ENCODE results near the gene IGFBPL1.
"Not testable (repeated sequence)": the region's sequence is repeated elsewhere in the genome, so short reads cannot be mapped to it uniquely, and the experiment has no call there.

IGFBPL1 gene

DNA sequence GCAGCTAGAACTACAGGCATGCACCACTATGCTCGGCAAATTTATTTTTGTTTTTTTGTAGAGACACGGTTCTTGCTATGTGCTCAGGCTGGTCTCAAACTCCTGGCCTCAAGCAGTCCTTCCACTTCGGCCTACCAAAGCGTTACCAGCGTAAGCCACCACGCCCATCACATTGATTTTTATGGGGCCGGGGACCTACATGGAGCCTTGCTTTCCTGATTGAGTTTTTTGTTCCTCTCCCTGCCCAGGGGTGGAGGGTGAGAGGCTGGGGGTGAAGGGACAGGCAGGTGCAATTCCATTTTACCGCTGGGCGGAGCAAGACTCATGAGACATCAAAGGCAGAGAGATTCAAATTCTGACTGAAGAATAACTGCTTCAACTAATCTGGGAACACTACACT, 29.8 kb downstream of the IGFBPL1 start:
- no peak for DNase-seq

DNA sequence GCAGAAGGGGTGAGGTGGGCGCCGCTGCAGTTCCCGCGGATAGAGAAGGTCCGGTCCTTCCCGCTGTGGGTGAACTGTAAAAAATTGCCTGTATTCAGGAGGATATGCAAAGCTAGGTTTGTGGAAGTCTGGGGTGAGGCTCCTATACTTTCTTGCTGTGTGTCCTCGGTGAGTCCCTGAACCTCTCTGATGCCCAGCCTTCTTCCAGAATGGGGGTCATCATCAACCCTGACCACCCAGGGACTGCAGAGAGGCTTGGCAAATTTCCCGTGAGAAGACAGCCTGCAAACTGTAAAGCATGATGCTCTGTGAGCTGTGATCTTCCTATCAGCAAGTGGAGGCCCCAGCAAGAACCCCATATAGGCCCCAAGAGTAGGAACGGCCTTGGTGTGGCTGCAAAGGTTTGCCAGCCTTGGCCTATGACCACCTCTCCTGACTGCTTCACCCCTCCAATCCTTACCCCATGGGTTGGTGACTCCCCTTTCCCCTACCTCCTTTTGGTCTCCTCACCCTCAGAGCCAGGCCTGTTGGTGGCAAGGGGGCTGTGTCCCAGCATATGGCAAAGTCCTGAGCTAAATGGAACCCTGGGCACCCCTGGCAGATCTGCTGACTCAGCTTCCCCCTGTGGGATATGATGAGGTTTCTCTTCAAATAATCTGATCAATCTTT, 31.0 kb downstream of the IGFBPL1 start:
- DNase-seq = no peak

DNA sequence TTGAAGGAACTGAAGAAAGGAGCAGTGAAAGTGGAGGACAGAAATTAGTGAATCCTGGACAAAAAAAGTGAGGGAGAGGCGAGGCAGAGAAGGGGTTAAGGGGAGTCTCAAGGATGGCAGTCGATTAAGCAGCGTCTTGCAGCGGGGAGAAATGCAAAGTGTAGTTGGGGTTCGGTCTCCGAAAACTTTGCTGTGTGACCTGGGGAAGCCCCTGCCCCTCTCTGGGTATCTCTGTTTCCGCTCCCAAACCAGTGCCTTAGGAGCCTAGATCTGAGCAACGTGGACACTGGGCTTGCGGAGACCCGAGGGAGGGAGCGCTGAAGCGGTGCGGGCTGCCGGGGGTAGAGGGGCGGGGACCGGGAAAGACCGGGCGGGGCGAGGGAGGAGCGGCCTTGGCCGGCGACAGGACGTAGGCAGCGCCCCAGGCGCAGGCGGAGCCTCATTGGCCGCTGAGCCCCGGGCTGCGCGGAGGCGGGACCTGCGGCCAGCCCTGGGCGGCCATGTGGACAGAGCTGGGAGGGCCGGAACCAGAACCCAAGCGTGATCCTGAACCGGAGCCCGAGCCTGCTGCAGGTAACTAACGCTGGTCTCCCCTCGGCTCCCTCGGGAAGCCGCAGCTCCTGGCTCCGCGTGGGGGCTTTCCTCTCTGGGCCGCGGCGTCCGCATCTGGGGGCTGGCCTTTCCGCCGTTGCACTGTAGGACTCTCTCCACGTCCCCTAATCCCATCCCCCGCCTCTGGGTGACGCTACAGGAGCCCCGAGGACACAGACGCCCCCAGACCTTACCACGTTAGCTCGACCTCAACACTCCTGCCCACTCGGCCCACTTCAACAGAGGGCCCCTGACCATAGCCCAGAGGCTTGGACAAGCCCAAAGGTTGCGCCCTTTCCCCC, 31.8 kb downstream of the IGFBPL1 start, which contains the start of gene ALDH1B1:
Gene ALDH1B1, plus strand, starts transcription at position 468 of the 893 bp plus-strand sequence. CDS start 3,047 bp downstream, outside the sequence.
- peak; percentile 45 for DNase-seq

GRCh38 chr9:38391278-38392118, 32.8 kb downstream of the IGFBPL1 start:
- no peak for DNase-seq

DNA sequence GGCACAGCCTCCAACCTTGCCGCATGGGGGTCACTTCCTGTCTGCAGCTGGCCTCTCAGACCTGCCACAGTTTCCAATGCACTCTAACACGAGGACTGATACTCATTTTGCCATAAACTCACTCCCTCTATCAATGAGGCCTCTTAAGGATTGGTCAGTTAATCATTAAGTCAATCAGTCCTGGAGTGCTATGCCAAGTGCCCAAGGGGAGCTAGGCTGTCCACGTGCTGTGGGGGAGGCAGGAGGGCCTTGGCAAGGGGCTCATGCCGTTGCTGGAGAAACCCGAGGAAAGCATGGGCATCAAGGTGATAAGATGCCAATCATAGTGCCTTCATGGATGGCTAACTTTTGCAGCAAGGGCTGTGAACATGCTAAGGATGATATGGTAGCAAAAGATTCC, 33.4 kb downstream of the IGFBPL1 start:
- no peak for DNase-seq

- DNase-seq = no peak
Measured at GRCh38 chr9:38390442-38390841, 33.8 kb downstream of the IGFBPL1 start.

DNA sequence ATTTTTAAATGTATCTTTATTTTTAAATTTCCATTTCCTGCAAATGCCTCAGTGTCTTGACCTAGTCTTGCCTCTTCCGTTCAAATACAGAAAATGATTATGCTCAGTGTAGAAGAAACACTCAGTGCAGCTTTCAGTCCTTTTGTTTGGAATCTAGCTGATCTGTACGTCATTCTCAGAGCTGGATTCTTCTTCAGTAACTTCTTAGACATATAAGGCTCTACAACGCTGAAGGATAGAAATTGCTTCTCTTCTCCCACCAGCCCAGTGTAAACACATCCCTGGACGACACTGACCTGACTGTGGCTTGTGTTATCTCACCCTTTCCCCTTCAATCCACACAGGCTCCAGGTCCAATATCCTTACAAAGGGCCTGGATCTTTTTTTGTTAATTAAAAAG, 34.9 kb downstream of the IGFBPL1 start:
- no peak for DNase-seq

DNA sequence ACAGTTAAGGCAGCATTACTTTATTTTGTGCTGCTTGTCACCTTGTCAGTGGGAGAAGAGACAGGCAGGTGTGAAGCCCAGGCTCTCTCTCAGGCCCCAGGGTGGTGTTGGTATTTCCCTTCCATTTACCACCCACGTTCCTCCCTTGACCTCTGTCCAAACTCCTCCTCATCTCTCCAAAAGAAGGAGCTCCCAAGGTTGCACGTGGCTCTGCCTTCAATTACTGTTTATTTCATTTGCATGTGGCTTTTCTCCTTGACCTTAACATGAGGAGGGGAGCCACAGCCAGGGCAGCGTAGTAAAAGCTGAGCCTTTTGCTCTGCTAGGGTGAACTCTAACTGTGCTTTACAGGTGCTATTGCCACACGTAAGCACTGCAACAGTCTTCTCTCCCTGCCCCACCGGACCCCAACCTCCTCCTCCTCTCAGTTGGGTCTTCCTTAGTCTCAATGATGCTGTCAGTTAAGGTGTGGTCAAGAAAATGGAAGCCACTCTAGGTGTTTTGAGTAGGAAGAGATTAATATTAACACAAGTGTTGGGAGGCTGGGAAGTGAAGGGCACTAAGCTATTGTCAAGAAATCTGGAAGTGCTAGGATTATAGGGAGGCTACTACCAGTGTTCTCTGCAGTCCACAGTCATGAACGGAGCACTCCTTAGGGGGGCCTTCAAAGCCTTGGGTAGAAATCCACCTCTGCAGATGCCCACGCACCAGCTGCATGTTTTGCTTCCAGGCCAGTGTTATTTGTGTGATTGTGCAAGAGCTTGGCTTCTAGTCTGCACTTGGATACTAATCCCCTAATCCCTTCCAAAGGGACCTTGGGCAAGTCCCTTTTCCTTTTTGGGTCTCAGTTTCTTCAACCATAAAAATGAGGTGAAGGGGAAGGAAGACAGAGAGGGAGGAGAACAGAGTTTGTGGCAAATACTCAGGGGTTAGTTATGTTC, 35.7 kb downstream of the IGFBPL1 start:
- DNase-seq = no peak

DNA sequence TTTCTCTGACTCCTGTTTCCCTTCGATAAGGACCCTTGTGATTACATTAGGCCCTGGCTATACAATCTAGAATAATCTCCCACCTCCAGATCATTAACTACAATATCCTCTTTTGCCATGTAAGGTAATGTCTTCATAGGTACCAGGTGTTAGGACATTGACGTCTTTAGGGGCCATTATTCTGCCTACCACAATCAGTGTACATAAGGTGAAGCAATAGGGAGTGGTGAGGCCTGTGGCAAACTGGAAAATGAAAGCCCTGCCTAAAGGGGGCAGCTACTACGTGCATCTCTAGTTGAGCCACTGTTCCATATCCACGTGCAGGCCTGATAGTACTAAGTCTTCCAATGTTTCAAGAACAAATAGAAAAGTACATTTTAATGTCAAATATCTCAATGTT, 36.5 kb downstream of the IGFBPL1 start:
- no peak for DNase-seq

- no peak for DNase-seq
Measured at GRCh38 chr9:38387066-38387465, 37.2 kb downstream of the IGFBPL1 start.

GRCh38 chr9:38386319-38386895, 37.8 kb downstream of the IGFBPL1 start:
- no peak for DNase-seq

DNA sequence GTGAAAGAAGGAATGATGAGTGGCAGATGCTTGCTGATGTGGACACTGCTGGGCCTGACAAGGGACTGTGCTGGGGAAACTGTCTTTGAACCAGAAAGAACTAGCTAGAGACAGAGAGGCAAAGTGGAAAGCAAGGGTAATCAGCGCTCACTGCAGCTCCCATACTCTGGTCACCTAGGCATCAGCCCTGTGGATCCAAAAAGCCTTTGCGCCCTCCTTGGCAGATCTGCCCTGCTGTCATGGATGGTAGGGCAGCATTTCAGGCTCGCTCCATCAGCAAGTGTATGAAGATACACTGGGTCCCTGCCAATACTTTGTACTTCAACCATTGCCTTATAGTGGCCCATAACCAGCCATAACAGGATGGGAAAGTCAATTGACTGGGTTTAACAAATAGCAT, 38.4 kb downstream of the IGFBPL1 start:
- DNase-seq = no peak

DNA sequence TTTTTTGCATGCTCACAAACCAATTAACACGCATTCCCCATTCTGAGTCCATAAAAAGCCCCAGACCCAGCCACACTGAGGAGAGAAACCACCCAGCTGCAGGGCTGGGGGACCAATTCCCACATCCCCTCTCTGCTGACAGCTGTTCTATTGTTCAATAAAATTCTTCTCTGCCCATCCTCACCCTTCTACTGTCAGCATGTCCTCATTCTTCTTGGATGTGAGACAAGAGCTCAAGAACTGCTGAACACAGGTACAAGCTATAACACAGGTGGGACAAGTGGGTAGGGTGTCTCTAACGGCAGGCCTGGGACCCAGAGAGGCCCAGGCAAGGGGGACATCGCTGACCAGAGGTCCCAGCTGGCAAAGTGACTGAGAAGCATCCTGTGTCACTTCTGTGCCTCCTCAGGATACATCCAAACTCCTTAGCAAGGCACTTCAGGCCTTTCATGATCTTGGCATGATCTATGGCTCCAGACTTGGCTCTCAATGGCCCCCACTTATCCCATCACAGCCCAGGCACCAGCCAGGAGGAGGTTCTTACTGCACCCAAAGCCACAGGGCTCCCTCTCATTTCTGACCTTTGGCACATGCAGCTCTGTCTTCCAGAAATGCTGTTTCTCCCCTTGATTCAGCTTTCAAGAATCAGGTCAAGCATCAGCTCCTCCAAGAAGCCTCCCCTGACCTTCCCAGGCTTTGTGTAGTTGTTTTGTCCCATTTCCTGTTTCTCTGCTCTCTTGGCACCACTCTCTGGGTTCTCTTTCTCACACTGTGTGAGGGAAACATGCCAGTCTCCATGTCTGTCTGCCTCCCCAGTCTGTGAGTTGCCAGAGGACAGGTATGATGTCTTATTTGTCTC, 39.0 kb downstream of the IGFBPL1 start:
- no peak for DNase-seq

- DNase-seq = no peak
Measured at GRCh38 chr9:38382141-38382540, 42.1 kb downstream of the IGFBPL1 start.

DNA sequence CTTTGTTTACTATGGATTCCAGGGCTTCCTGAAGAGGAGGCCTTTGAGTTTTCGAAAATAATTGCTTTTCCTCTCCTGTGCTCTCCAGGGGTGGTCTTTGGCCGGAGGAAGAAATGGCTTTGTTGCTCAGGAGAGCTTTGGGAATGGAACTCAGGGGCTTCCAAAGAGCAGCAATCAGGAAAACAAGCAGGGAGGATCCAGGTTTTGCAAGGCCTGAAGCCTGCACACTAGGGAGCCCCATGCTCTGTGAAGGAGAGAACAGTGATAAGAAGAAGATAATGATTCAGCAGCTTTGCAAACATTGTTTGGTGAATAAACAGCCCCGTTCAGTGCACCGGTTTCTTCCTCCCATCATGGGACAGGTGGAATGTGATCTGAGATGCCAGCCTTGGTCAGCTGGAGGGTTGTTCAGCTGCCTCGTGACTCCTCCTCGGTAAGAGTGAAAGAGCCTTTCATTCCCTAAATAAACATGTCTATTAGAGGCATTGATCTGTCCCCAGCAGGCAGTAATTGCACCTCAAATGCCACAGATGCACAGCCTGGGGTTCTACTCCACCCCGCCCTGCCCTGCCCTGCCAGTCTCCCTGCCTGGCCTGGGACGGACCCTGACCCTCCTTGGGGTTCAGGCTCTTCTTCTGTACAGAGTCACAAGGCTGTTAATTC, 43.3 kb downstream of the IGFBPL1 start:
- DNase-seq = no peak

GRCh38 chr9:38380230-38380871, 43.9 kb downstream of the IGFBPL1 start:
- DNase-seq = no peak

GRCh38 chr9:38377336-38378083, 46.7 kb downstream of the IGFBPL1 start:
- DNase-seq = not testable (repeated sequence)

DNA sequence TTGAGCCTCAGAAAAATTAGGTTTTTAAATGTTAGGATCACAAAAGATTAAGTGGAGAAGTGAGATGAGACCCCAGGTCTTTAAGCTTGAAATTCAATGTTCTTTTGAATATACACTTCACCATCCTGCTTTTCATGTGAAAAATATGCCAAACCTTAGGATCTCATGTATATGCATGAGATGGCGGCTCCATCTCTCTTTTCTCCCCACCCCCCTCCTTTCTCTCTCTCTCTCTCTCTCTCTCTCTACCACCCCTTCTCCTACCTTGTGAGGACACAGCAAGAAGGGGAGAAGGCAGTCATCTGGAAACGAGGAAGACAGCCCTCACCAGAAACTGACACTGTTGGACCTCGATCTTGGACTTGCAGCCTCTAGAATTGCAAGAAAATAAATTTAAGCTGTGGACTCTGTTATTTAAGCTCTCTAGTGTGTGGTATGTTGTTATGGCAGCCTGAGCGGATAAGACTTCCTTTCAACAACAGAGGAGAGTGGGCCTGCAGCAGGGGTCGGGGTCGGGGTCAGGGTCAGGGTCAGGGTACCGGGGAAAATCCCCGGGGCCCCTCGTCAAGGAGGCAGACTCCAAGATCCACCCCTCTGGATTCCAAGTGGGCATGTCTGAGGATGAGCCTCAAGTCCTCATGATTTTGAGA, 48.1 kb downstream of the IGFBPL1 start:
- no peak for DNase-seq
